NCI-H1436 (cell line): ENCODE measurements around the gene SCN9A.
"Not testable (repeated sequence)": the region's sequence is repeated elsewhere in the genome, so short reads cannot be mapped to it uniquely, and the experiment has no call there.

Source experiments
- DNase-seq: peaks from one replicate; lab custom pipeline; 2025; lab: John Stamatoyannopoulos, UW

Gene SCN9A

DNA sequence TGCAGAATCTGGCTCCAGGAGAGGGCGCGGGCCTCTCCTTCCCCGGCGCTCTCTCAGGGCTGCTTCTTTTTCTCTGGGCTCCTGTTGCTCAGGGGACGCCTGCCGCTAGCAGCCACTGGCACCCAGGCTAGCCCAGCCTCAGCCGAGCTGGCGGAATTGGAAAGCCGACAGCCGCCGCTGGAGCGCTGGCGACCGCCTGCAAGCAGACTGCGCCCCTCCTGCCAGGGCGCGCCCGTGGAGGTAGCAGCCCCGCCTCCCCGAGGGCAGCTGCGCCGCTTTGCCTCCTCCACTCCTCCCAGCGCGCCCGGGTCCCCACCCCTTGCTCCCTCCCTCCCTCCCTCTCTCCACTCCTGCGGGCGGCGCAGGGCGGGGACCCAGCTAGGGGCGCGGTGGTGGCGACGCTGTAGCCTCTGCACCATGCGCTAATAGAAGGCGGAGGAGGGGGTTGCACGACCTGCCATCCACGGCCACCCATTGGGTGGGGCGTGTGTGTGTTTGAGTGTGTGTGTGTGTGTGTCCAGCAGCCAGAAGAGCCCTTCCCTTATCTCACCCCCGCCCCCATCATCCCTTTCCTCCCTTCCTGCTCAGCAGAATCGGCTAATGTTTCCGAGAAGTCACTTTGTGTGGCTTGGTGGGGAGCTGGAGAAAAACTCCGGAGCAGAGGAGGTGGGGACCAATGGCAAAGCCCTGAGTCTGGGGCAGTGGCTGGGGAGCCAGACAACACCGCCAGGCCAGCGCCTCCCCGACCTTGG, at the start of gene SCN9A:
Gene SCN9A, minus strand, starts transcription at position 209 of the 752 bp plus-strand sequence. CDS start 64,188 bp downstream, outside the sequence.
- peak; percentile 92 for DNase-seq

DNA sequence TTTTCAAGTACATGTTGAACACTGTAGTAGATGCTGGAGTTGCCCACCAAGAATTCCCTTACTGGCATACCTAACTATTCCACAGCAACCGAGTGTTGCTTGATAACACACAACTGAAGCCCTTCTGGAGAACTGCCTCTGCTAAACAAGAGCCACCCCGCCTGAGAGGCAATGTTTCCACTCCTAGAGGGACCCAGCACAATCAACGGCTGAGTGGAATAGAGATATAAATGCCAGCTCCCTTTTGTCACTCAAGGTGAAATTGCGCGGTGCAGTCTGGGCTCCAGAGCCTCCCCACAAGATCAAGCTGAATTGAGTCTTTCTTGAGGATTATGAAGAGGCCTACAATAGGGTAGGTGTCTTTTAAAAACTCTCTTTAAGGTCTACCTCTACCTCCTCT, 49.1 kb upstream of the SCN9A start:
- DNase-seq = no peak

DNA sequence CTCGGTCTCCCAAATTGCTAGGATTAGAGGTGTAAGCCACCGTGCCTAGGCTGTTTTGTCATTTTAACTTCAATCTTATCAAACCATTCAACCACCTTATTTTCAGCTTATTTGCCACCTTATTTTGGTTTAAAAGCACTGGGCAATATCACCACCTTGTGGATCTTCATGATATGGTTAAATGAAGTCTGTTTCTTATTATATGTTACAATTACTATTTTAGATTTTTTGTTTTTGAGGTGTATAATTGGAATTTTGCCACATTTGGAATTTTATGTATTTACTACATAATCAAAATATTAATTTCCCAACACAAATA, 43.8 kb upstream of the SCN9A start:
- DNase-seq = peak; percentile 9

GRCh38 chr2:166418853-166419615, 43.3 kb upstream of the SCN9A start:
- no peak for DNase-seq

GRCh38 chr2:166417669-166418068, 41.9 kb upstream of the SCN9A start:
- peak; percentile 2 for DNase-seq

DNA sequence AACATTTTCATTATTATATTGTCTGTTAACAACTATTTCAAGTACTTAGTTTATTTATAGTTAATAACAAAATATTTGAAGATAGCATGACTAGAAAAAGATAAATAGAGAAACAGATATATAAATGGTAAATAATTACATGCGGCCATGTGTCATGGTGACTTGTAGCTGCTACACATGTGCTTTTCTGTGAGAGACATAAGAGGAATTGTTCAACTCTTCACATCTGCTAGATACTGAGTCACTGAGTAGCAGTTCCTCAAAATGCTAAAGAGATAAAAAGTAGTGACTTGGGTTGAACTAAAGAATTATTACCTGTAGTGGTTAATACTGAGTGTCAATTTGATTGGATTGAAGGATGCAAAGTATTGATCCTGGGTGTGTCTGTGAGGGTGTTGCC, 37.5 kb upstream of the SCN9A start:
- DNase-seq = no peak

DNA sequence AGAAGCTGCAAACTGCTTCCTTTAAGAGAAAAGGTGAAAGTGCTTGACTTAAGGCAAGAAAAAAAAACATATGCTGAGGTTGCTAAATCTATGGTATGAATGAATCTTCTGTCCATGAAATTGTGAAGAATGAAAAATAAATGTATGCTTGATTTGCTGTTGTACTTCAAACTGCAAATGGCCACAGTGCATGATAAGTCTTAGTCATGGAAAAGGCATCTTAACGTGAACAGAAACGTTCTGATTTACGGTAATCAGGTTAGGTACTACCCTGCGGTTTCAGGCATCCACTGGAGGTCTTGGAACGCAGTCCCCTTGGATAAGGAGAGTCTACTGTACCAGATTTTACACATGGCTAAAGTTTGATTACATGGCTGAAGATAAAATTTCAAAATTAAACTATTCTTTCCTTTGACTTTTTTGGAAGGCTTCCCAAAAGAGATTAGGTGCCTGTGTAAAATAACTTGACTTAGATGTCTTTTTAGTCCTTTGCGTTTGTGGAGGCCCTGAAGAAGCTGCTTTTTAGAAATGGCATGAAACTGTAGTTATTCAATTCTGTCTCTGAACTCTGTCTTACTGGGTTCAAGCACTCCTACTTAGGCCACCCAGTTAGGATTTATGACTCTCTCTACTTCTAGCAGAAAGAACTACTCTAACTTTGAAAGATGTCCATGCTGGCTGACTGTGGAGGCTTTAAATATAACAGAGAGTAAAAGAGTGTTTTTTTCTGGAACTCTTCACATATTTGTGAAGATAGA, 35.9 kb upstream of the SCN9A start:
- no peak for DNase-seq

GRCh38 chr2:166410828-166411472, 35.2 kb upstream of the SCN9A start:
- no peak for DNase-seq

DNA sequence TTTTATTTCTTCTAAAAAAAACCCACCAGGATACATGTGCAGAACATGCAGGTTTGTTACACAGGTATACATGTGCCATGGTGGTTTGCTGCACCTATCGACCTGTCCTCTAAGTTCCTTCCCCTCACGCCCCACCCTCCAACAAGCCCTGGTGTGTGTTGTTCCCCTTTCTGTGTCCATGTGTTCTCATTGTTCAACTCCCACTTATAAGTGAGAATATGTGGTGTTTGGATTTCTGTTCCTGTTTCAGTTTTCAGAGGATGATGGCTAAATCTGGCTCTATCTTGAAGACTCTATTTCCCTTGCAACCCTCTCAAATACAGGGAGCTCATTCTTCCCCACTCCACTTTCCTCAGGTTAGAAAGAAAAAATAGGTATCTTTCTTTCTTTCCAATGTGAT, 32.0 kb upstream of the SCN9A start:
- DNase-seq = not testable (repeated sequence)

GRCh38 chr2:166406374-166406773, 30.6 kb upstream of the SCN9A start:
- no peak for DNase-seq

DNA sequence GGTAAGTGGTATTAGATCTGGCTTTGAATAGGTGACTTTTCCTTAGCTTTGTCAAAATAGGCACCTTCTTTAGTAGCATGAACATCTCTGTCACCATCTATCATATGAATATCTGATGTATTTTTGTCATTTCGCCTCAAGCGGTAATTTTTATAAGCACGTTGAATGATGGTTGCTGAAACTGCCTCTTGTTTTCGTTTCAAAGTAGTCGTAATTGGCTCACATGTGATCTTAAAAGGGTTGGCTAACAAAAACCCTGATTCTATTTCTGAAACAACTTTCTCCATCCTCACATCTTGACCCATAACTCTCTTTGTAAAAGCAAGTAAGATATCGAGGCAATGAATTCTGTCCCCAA, 29.8 kb upstream of the SCN9A start:
- no peak for DNase-seq

DNA sequence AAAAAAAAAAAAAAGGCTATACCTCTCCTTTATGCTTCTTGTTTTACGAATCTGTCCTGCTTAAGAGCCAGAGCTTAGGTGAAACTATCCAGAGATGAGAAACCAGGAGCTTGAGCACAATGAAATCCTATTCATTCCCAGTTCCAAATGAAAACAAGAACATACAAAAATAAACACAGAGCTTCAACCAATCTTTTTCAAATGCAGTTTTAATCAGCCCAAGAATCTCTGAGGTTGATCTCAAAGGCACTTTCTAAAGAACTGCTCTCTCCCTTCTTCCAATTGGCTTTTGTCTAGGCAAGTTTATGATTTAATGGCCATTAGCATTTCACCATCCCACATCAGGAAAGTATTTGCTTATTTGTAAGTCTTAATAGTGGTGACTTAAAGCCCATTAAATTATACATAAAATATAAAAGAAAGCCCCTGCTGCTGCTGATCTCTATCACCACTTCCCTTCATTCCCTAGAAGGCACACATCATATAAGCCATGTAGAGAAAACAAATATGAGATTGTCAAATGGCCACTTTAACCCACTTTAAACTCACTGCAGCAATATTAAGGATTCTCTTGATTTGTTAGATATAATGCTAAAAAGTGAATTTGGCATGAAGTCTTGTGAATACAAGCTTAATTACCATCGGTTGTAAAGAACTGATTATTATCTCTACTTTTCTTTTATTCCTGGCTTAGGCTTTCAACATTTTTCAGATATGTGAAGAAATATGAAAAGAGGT, 29.3 kb upstream of the SCN9A start:
- no peak for DNase-seq

GRCh38 chr2:166394245-166394644, 18.5 kb upstream of the SCN9A start:
- DNase-seq = no peak

DNA sequence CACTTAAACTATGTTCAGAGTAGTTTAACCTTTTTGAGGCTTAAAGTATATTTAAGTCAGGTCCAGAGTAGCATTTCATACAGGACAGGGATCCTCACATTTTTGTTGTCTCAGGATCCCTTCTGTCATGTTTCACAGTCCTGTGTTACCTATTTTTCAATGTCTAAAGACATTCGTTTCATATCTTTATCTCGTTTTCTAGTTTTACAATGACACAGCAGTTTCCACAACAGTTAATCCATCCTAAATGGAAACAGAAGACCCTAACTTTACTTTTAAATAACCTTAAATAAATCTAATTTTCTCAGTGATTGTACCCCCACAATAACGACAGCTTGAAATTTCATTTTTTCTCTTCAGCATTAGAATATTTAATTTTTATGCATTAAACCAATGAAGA, 17.3 kb upstream of the SCN9A start:
- DNase-seq = no peak

GRCh38 chr2:166388481-166389070, 12.8 kb upstream of the SCN9A start:
- no peak for DNase-seq

DNA sequence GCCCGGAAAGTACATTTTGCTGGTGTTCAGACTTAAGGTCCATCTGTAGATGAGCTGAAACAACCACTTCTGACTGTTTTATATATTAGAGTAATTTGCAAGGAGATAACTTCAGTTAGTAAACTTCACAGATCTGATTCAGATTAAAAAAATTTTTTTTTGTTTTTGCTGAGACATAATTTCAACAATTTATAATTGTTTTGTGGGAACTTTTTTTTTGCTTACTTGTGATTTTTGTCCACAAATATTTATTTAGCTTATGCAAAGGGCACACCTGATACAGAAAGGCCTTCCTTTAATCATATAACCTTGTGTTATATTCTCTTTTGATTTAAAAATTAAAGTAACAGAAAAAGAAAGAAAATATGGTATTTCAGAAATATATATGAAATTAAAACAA, 9.6 kb upstream of the SCN9A start:
- DNase-seq = no peak

- DNase-seq = peak; percentile 38
These were observed 9.0 kb upstream of the SCN9A start for GRCh38 chr2:166384774-166385173.

DNA sequence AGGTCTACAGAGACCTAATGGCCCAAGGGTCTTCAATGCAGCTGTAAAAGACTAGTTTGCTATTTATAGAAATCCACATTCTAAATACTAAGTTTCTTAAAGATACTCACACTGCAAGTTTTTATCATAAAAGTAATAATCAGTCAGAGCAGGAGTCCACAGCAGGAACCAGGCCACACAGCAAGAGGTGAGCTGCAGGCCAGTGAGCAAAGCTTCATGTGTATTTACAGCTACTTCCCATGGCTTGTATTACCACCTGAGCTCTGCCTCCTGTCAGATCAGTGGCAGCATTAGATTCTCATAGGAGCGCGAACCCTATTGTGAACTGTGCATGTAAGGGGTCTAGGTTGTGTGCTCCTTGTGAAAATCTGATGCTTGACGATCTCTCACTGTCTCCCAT, 6.7 kb upstream of the SCN9A start:
- DNase-seq = no peak

GRCh38 chr2:166380615-166381014, 4.9 kb upstream of the SCN9A start:
- DNase-seq = no peak

- DNase-seq = no peak
These were observed 1.1 kb upstream of the SCN9A start for GRCh38 chr2:166376873-166377272.

DNA sequence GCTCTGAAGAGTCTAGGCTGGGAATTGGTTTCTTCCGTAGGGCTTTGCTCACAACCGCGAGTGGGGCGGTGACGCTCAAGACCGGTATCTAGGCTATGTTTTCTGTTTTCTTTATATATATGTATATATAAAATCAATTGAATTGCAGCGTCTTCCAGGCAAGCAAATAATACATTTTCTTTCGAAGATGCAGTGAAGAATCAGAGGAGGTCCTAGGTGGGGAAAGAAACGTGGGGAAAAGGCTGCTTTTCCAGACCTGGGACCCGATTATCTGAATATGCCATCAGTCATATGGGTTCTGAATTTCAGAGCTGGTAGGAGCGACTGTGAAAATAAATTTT, 714 bp upstream of the SCN9A start:
- DNase-seq = no peak
